ENCODE measurements around the gene PXMP4.

Gene PXMP4

DNA sequence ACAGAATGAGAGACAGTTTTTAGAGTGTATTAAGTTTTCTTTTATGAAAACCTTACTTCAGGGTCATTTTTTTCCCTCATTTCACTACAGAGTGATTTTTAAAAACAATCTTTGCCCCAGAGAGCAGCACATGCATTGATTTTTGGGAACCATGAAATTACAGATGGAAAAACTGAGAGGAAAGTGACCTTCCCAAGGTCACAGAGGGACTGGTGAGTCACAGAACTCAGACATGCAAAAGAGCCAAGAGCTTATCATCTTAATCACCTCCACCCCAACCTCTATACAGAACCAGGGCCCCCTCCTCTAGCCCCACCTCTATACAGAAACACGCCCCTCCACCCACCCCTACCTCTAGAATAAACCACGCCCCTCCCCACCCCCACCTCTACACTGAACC lies 10.7 kb downstream of the PXMP4 start:
- H3K27ac ChIP-seq (ENCODE audit: extremely low read depth, low read depth, low read length) = no peak overlapping the region

DNA sequence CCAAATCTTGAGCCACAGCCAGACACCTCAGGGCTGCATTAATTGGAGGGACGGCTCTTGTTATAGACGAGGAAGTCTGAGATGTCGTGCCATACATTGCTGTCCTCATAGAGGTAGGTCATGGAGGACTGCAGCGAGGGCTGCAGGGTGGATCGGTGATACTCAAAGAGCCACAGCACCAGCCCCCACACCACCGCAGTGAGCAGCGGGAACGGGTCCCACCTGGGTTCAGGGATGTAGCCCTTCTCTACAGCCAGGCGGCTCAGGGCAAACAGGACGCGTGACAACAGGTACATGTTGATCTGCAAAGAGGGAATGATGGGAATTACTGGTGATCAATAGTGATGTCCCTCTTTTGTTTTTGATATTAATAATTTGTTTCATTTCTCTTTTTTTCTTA lies 12.4 kb downstream of the PXMP4 start:
- no peaks in the 10 kb centered on the region for H3K36me3 ChIP-seq (ENCODE audit: control insufficient read depth in 2 of 2, insufficient read depth in 1 of 2, low read length in 2 of 2)
- H3K27ac ChIP-seq (ENCODE audit: extremely low read depth, low read depth, low read length) = no peak overlapping the region
- H3K4me3 ChIP-seq (ENCODE audit: low read depth, low read length) = no peak overlapping the region
- ChIA-PET CTCF (no interaction called here), POLR2A (no interaction called here)
- no peaks in the 10 kb centered on the region for H3K9me3 ChIP-seq (ENCODE audit: control insufficient read depth, insufficient read depth, low read depth, low read length)
- TF ChIP-seq SCRT2 (tag by site-specific recombination; IDR thresholded peaks at IDR 0.05) = peak; percentile 84
- TF ChIP-seq ZNF174 (tag by site-specific recombination; IDR thresholded peaks at IDR 0.05) = no peak
- H3K4me1 ChIP-seq (ENCODE audit: control insufficient read depth, insufficient read depth, low read length) = no peaks in the 10 kb centered on the region

More for the DNA sequence above, 10.7 kb downstream of the PXMP4 start:
- Histone ChIP-seq H3K4me3 (ENCODE audit: low read depth, low read length) (no peak overlapping the region), H3K36me3 (ENCODE audit: control insufficient read depth in 2 of 2, insufficient read depth in 1 of 2, low read length in 2 of 2) (no peaks in the 10 kb centered on the region), H3K4me1 (ENCODE audit: control insufficient read depth, insufficient read depth, low read length) (no peaks in the 10 kb centered on the region), H3K9me3 (ENCODE audit: control insufficient read depth, insufficient read depth, low read depth, low read length) (no peaks in the 10 kb centered on the region)
- ChIA-PET CTCF (no interaction called here), POLR2A (interaction anchor here (0.6 kb wide), 1 partner anchor 70 kb away, joined by 5 read pairs; no protein-coding TSS in a partner anchor)
- TF ChIP-seq ZBTB20 (tag by site-specific recombination; IDR thresholded peaks at IDR 0.05) = no peak

DNA sequence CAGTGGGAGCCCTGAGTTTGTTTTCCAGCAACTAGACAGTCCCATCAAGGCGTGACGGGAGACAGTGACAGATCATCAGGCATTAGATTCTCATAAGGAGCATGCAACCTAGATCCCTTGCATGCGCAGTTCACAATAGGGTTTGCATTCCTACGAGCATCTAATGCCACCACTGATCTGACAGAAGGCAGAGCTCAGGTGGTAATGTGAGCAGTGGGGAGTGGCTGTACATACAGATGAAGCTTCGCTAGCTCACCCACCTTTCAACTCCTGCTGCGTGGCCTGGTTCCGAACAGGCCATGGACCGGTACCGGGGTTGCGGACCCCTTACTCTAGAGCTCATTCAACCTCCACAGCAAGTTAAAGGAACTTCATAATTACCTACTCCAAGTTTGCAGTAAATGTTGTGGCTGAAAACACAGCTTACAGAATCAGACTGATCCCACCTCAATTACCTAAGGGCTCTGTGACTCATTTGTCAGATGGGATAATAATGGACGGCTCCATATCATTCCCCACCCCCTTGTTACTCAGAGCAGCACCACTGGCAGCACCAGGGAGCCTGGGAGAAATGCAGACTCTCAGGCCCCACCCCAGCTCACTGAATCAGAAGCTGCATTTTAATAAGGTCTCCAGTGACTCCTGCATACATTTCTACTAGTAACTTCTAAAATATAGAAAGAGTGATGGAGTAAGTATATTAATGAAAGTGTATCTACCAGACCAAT lies 15.7 kb downstream of the PXMP4 start:
- CTCF ChIA-PET = interaction anchor here (0.6 kb wide), 1 partner anchor 47 kb away, joined by 3 read pairs; no protein-coding TSS in a partner anchor
- TF ChIP-seq ZNF610 (tag by site-specific recombination; IDR thresholded peaks at IDR 0.05; ENCODE audit: borderline replicate concordance) (peak; percentile 99), ZNF600 (tag by site-specific recombination; IDR thresholded peaks at IDR 0.05) (0 out of 2 replicates have a peak, but pooled peaks have one; percentile 41)
- TF ChIP-seq, protein P1, sequence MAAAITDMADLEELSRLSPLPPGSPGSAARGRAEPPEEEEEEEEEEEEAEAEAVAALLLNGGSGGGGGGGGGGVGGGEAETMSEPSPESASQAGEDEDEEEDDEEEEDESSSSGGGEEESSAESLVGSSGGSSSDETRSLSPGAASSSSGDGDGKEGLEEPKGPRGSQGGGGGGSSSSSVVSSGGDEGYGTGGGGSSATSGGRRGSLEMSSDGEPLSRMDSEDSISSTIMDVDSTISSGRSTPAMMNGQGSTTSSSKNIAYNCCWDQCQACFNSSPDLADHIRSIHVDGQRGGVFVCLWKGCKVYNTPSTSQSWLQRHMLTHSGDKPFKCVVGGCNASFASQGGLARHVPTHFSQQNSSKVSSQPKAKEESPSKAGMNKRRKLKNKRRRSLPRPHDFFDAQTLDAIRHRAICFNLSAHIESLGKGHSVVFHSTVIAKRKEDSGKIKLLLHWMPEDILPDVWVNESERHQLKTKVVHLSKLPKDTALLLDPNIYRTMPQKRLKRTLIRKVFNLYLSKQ (tag by site-specific recombination; IDR thresholded peaks at IDR 0.05; ENCODE audit: borderline replicate concordance) = no peak
- H3K4me3 ChIP-seq (ENCODE audit: low read depth, low read length) = no peak overlapping the region
- no peak overlapping the region for H3K27ac ChIP-seq (ENCODE audit: extremely low read depth, low read depth, low read length)
- no peaks in the 10 kb centered on the region for H3K9me3 ChIP-seq (ENCODE audit: control insufficient read depth, insufficient read depth, low read depth, low read length)
- no peaks in the 10 kb centered on the region for H3K4me1 ChIP-seq (ENCODE audit: control insufficient read depth, insufficient read depth, low read length)
- H3K36me3 ChIP-seq (ENCODE audit: control insufficient read depth in 2 of 2, insufficient read depth in 1 of 2, low read length in 2 of 2) = no peaks in the 10 kb centered on the region
- POLR2A ChIA-PET = no interaction called here

DNA sequence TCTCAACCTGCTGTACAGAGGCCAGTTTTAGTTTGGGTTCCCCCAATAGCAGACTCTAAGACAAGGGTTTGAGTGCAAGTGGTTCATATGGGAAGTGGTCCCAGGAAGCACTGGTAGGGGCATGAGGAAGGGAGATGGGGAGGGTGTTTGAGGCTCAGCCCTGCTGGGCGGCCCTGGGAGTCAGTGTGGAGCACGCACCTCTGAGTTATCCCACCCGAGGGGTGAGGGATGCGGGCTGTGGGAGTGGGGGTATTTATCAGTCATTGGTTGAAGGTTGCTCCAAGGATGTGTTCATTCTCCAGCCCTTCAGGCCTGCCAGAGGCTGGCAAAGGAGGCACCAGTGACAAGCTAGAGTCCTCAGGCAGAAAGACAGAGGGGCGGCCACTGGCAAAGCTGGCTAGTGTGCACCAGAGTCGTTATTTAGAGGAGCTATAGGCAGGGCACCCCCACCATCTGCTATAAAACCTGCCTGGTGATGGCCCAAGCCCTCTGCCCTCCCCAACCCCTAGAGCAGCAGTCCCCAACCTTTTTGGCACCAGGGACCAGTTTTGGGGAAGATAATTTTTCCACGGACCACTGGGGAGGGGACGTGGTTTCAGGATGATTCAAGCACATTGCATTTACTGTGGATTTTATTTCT lies 16.5 kb downstream of the PXMP4 start:
- H3K4me3 ChIP-seq (ENCODE audit: low read depth, low read length) = no peak overlapping the region
- no peaks in the 10 kb centered on the region for H3K4me1 ChIP-seq (ENCODE audit: control insufficient read depth, insufficient read depth, low read length)
- ChIA-PET CTCF (no interaction called here), POLR2A (no interaction called here)
- H3K9me3 ChIP-seq (ENCODE audit: control insufficient read depth, insufficient read depth, low read depth, low read length) = no peaks in the 10 kb centered on the region
- no peak overlapping the region for H3K27ac ChIP-seq (ENCODE audit: extremely low read depth, low read depth, low read length)
- no peaks in the 10 kb centered on the region for H3K36me3 ChIP-seq (ENCODE audit: control insufficient read depth in 2 of 2, insufficient read depth in 1 of 2, low read length in 2 of 2)
- TF ChIP-seq ZNF266 (tag by site-specific recombination; IDR thresholded peaks at IDR 0.05; ENCODE audit: low read depth) (no peak), ZNF140 (tag by site-specific recombination; IDR thresholded peaks at IDR 0.05) (no peak), ZNF311 (tag by site-specific recombination; IDR thresholded peaks at IDR 0.05; ENCODE audit: borderline replicate concordance) (no peak), ZNF658 (tag by site-specific recombination; IDR thresholded peaks at IDR 0.05) (no peak), BCL11B (tag by site-specific recombination; IDR thresholded peaks at IDR 0.05; ENCODE audit: low read depth) (no peak), REPIN1 (tag by site-specific recombination; IDR thresholded peaks at IDR 0.05; ENCODE audit: low read depth) (no peak), ZNF433 (tag by site-specific recombination; IDR thresholded peaks at IDR 0.05; ENCODE audit: low read depth) (no peak), ZNF423 (tag by site-specific recombination; IDR thresholded peaks at IDR 0.05) (no peak), SP7 (tag by site-specific recombination; IDR thresholded peaks at IDR 0.05) (no peak), ZNF785 (tag by site-specific recombination; IDR thresholded peaks at IDR 0.05) (no peak), SCRT1 (tag by site-specific recombination; IDR thresholded peaks at IDR 0.05; ENCODE audit: borderline replicate concordance) (no peak), ZNF654 (tag by site-specific recombination; IDR thresholded peaks at IDR 0.05; ENCODE audit: low read depth) (no peak), ZNF354C (tag by site-specific recombination; IDR thresholded peaks at IDR 0.05; ENCODE audit: borderline replicate concordance, low read depth) (no peak), ZBTB17 (tag by site-specific recombination; IDR thresholded peaks at IDR 0.05) (no peak), ZNF169 (tag by site-specific recombination; IDR thresholded peaks at IDR 0.05) (no peak), ZNF155 (tag by site-specific recombination; IDR thresholded peaks at IDR 0.05) (no peak)
- TF ChIP-seq, protein P2, sequence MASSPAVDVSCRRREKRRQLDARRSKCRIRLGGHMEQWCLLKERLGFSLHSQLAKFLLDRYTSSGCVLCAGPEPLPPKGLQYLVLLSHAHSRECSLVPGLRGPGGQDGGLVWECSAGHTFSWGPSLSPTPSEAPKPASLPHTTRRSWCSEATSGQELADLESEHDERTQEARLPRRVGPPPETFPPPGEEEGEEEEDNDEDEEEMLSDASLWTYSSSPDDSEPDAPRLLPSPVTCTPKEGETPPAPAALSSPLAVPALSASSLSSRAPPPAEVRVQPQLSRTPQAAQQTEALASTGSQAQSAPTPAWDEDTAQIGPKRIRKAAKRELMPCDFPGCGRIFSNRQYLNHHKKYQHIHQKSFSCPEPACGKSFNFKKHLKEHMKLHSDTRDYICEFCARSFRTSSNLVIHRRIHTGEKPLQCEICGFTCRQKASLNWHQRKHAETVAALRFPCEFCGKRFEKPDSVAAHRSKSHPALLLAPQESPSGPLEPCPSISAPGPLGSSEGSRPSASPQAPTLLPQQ (tag by site-specific recombination; IDR thresholded peaks at IDR 0.05) = no peak
- TF ChIP-seq, protein P3, sequence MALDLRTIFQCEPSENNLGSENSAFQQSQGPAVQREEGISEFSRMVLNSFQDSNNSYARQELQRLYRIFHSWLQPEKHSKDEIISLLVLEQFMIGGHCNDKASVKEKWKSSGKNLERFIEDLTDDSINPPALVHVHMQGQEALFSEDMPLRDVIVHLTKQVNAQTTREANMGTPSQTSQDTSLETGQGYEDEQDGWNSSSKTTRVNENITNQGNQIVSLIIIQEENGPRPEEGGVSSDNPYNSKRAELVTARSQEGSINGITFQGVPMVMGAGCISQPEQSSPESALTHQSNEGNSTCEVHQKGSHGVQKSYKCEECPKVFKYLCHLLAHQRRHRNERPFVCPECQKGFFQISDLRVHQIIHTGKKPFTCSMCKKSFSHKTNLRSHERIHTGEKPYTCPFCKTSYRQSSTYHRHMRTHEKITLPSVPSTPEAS (tag by site-specific recombination; IDR thresholded peaks at IDR 0.05) = no peak

Measured in HEK293 (cell line).